ENCODE results near the gene ALDH1A3.

The ALDH1A3 gene

DNA sequence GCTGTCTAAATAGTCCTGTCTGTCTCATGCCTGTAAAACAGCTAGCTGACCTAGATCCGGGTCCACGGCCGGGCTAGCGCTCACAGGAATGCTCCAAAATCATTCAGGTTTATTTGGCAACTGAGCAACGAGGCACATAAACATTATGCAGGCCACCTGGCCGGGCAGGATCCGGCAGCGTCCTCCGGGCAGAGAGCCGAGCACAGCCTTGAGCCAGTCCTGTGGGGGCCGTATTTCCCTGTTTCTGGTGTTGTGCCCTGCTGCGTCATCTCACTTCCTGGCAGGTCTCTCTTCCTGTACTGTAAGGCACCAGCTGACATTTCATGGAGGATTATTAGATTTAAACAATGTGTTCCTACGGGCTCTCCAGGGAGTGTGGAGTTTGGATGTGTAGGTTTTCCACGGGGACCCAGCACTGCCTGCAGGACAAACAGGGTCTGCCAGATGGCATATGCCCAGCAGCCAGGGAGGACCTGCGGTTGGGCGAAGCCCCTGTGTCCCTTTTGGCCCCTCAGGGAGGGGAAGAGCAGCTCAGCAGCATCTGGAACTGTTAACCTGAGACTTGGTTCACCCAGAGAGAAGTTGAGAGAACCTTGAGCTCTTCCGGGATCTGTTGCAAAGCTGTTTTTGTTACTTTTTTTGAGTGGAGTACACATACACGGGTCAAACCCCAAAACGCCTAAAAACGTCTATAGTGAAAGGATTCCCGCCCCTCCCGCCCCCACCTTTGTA lies 23.0 kb downstream of the ALDH1A3 start:
- peak; percentile 79 for DNase-seq (ENCODE audit: low spot score)

DNA sequence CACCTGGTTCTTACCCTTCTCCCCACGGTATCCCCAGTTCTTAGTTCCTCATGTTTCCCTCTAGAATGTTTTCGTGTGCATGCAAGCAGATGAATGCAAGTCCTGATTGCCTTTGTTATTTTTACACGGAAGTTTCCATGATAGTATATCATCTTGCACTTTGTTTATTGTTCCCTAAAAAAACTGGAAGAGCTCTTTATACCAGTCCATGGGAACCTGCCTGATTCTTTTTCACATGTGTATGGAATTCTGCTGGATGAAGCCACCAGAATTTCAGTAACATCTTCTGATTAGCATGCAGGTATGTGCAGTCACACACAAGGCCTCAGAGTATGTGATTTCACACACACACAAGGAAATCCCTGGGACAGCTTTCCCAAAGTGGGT lies 23.5 kb downstream of the ALDH1A3 start:
- no peak for DNase-seq (ENCODE audit: low spot score)

- no peak for DNase-seq (ENCODE audit: low spot score)
These were observed 26.2 kb downstream of the ALDH1A3 start for GRCh38 chr15:100905850-100906249.

GRCh38 chr15:100908466-100908865 lies 28.8 kb downstream of the ALDH1A3 start:
- no peak for DNase-seq (ENCODE audit: low spot score)

DNA sequence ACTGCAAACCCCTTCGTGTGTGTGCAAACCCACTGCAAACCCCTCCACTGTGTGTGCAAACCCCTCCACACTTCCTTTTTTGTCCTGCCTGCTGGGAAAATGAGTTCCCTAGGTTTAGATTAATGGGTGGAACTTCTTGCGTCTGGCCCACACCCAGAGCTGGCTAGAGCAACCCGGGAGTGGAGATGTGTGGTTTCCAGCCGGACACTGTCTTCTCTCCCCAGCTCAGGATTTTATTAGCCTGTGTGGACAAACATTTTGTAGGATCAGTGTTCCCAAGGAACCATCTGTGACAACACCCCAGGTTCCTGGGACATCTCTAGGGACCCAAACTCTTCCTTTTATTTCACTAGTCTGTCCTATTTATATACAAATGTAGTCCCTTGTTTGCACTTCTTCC lies 29.9 kb downstream of the ALDH1A3 start:
- no peak for DNase-seq (ENCODE audit: low spot score)

- DNase-seq (ENCODE audit: low spot score) = no peak
These were observed 30.6 kb downstream of the ALDH1A3 start for GRCh38 chr15:100909989-100910955.

- no peak for DNase-seq (ENCODE audit: low spot score)
These were observed 31.5 kb downstream of the ALDH1A3 start for GRCh38 chr15:100911086-100911485.

- no peak for DNase-seq (ENCODE audit: low spot score)
These were observed 34.3 kb downstream of the ALDH1A3 start for GRCh38 chr15:100913961-100914360.

DNA sequence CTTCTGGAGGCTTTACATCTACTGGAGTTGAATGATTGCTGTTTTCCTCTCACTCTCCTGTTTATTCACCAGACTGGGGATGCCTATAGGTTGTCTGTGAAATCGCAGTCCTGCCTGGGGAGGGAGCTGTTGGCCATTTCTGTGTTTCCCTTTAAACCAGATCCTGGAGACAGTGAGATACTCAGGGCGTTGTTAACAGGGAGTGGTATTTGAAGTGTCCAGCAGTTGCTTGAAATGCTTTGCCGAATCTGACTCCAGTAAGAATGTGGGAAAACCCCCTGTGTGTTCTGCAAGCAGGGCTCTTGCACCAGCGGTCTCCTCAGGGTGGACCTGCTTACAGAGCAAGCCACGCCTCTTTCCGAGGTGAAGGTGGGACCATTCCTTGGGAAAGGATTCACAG lies 35.2 kb downstream of the ALDH1A3 start:
- no peak for DNase-seq (ENCODE audit: low spot score)

GRCh38 chr15:100918034-100918689 lies 38.5 kb downstream of the ALDH1A3 start:
- peak; percentile 47 for DNase-seq (ENCODE audit: low spot score)

- DNase-seq (ENCODE audit: low spot score) = peak; percentile 18
These were observed 39.3 kb downstream of the ALDH1A3 start, which contains the start of gene LRRK1 for GRCh38 chr15:100918690-100919480. LRRK1 (plus strand) TSS chr15:100919357; CDS start chr15:100924633, 5,276 bp downstream.

DNA sequence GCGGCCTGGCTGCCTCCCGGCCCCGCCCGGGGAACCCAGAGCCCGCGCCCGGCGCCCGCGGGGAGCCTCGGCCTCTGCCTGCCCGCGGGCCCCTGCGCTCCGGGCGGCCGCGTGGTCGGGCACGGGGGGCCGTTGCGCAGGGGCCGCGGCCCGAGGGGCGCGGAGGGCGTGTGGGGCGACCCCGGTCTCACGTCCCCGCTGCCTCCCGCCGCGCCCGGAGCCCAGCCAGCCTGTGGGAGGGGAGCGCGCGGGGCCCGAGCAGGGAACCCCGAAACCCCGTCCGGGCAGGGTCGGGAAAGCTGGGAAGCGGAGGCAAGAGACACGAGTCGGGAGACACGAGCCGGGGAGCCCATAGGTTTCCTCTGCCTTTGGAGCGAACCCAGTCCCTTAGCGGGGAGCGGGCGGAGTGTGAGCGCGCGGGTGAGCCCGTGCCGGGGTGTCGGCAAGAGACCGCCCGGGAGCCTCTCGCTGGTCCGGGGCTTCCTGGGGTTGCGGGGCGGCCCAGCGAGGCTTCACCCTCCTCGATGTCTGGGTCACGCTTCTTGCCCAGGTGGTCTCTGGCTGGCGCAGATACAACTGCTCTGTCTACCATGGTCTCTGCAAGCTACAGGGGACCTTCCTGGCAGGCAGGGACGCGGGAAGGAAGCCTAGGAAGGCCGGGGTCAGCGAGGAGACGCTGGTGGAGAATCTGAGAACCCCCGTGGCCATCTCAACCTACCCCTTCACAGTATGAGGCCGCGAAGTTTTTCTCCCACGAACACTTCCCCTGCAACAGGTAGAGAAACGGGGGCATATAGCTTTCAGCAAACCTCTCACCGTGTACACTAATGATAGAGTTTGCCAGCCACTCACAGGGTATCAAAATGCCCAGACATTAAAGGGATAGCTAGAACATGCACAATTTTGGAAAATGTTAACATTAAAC lies 40.1 kb downstream of the ALDH1A3 start:
- no peak for DNase-seq (ENCODE audit: low spot score)

DNA sequence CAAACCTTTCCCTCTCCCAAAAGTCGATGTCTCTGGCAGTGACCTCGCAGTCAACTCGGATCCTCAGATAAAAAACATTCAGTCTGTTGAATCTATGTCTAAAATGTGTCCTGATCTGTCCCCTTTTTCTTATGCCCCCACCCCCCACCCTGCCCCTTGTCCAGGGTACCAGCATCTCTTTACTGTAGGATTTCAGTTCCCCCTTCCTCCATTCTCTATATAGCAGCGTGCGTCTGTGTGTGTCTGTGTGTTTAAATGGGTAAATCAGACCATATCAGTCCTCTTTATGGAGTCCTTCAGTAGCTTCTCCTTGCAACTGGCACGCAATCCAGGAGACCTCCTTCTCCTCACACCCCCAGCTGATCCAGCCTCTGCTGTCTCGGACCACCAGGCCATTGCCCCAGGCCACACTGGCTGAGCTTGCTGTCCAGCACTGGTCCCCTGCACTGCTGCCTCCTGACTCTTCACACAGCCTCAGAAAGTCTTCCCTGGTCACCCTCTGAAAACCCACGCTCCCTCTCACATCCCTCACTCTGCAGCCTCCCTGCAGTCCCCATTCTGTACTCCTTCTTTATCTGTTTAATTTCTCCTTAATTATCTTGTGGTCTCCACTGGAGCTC lies 41.0 kb downstream of the ALDH1A3 start:
- no peak for DNase-seq (ENCODE audit: low spot score)

GRCh38 chr15:100922192-100923040 lies 42.8 kb downstream of the ALDH1A3 start:
- DNase-seq (ENCODE audit: low spot score) = no peak

GRCh38 chr15:100923076-100923475 lies 43.4 kb downstream of the ALDH1A3 start:
- no peak for DNase-seq (ENCODE audit: low spot score)

GRCh38 chr15:100923902-100924301 lies 44.3 kb downstream of the ALDH1A3 start:
- DNase-seq (ENCODE audit: low spot score) = no peak

- no peak for DNase-seq (ENCODE audit: low spot score)
These were observed 44.8 kb downstream of the ALDH1A3 start for GRCh38 chr15:100924436-100924835.

DNA sequence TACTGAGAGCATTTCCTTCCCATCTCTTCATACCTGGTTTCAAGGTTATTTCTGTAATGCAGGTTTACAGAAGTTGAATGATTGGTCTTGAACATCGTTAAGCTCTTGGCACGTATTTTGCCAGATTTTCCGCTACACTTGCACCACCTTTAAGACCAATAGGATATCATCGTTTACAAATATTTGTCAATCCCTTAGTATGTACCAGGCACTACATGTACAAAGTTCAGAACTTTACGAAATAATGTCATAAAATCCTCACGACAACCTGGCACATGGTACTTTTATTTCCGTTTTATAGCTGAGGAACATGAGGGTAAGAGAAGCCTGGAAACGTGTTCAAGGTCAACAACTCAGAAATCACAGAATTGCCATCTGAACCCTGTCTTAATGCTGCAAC lies 45.8 kb downstream of the ALDH1A3 start:
- DNase-seq (ENCODE audit: low spot score) = no peak

- DNase-seq (ENCODE audit: low spot score) = no peak
These were observed 46.6 kb downstream of the ALDH1A3 start for GRCh38 chr15:100926258-100926657.
